Stomach (tissue), 9 donors: Measurements from ENCODE around the gene SPIN3. TPM values are rescaled to one million over a fixed set of nuclear protein-coding genes. Genes with fewer than 3 reads are reported as not detected.

Experiments
- DNase-seq, 2 donors: peaks; one replicate each; pipeline versions ENCODE4 v3.0.0 to v3.0.0-alpha.2; 2013 to 2019
- H3K27ac ChIP-seq, 5 donors: fragments of 200-600 bp in 4 of 5; sonication (generic) in 4 of 5; one replicate each; pipeline ENCODE4 v1.5.1; 2013 to 2019; ENCODE audit warnings: mild to moderate bottlenecking in 1 of 5, moderate library complexity in 1 of 5
- H3K27me3 ChIP-seq, 3 donors: fragments of 200-600 bp; sonication (generic); one replicate each; pipeline ENCODE4 v1.5.1; 2017 to 2019; ENCODE audit warnings: mixed run types in 1 of 3
- H3K36me3 ChIP-seq, 4 donors: fragments of 200-600 bp; sonication (generic); 1 replicate in 3 of 4; 2 replicates in 1 of 4; pipeline ENCODE4 v1.5.1; 2016 to 2019
- H3K4me1 ChIP-seq, 4 donors: fragments of 200-600 bp; sonication (generic); one replicate each; pipeline ENCODE4 v1.5.1; 2016 to 2019
- H3K4me3 ChIP-seq, 4 donors: fragments of 200-600 bp; sonication (generic) in 3 of 4; one replicate each; pipeline ENCODE4 v1.5.1; 2016 to 2019; ENCODE audit warnings: mild to moderate bottlenecking in 1 of 4
- H3K9me3 ChIP-seq, 4 donors: fragments of 200-600 bp; sonication (generic); one replicate each; pipeline ENCODE4 v1.5.1; 2016 to 2019
- EP300 ChIP-seq: sonication (generic); formaldehyde crosslinking; IDR thresholded peaks from one replicate; pipeline ENCODE4 v1.6.1; 2017; ENCODE audit warnings: antibody characterized with exemption
- POLR2A ChIP-seq, 4 donors: fragments of 450-650 bp; IDR thresholded peaks; one replicate each; pipeline ENCODE4 v1.6.1; 2016; ENCODE audit warnings: antibody characterized with exemption in 4 of 4, control low read depth in 2 of 4, mild to moderate bottlenecking in 1 of 4, moderate library complexity in 1 of 4
- POLR2AphosphoS5 ChIP-seq, 3 donors: sonication (generic); formaldehyde crosslinking; IDR thresholded peaks; one replicate each; pipeline ENCODE4 v1.6.1; 2016; ENCODE audit warnings: antibody characterized with exemption in 3 of 3
- WGBS, 5 donors: extraction: QIAGEN DNeasy Blood & Tissue Kit in 3 of 5; methylation state at CpG; one replicate each; pipeline versions ENCODE4 v1.1.5 to v1.1.7; 2013 to 2018; 5-methylcytosine and 5-hydroxymethylcytosine counted together
- intact Hi-C: fragments of 100-400 bp; cut with DNase I; formaldehyde crosslinking; loops from one replicate; pipeline ENCODE4 v1.15.1; 2023; ENCODE audit warnings: low total_unique reads
- polyA plus RNA-seq, 3 donors: library from polyadenylated mRNA; stranded (reverse); fragments of 200-250 nt; gene quantifications; one replicate each; pipeline ENCODE4 v1.2.3, GENCODE V29; 2013
- total RNA-seq, 5 donors: library from RNA; depleted of rRNA; stranded (reverse); fragments of >200 nt; gene quantifications; one replicate each; pipeline versions ENCODE4 v1.1.0 to v1.2.3, GENCODE V29; 2014 to 2016
- TF ChIP-seq, protein P1 (sequence below), 7 experiments: fragments of 450-650 bp in 4 of 7; fragments of 200-600 bp in 3 of 7; sonication (generic) in 3 of 7; IDR thresholded peaks; one replicate each; pipeline ENCODE4 v1.5.1; 2016 to 2019; ENCODE audit warnings: antibody characterized with exemption in 7 of 7, control low read depth in 2 of 7, mild to moderate bottlenecking in 1 of 7
- donor health status: healthy with polysubstance abuse.
- donor health status: Bipolar disorder and iron deficiency.
- donor health status: healthy.

Gene SPIN3
- total and polyA plus RNA-seq, 8 donors, result 1.7 to 48.2 (median 10.6) TPM

DNA sequence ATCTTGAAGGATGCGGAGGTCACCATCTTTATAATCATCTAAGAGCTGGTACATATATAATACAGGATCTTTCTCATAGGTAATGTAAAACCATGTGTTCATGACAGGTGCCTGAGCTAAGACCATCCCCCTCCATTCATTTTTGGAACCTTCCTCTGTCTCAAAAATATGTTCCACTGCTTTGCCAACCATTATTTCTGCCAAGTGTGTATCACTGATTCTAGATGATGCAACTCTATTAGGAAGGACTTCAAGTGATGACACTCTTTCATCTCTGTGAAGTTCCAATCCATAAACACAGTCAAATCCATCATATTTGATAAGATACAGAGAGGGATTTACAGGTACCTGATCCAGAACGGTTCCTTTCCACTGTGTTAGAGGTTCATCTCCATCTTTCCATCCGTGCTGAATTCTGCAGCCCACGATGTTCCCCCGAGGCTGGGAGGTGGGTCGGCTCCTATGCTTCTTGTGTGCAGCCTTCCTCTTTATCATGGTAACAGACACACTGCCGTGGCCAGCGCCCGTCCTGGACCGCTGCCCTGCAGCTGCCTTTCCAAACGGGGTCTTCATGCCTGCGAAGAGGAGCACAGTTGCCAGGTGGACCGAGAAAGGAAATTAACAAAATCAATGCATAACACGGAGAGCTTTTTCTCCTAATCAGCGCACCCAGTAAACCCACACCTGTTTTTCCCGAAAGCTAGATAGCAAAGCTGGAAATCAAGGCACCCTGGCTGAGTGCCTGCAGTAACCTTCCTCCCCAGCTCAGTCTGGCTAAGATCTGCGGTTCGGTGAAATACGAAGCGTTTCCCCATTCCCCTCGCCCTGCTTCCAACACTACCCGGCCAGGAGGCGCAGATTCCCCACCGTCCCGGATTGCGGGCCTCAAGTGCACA is 718 bp downstream of the SPIN3 start:
- H3K27ac ChIP-seq, result peak overlapping the region; percentile 62 to 81 (median 69)
- DNase-seq, result peak in 1 of 2 donors; percentile 16
- 13 to 46% (median 25%) methylated on average over 23 to 26 of the region's 26 CpGs for WGBS, 5 donors

GRCh38 chrX:56987741-56988140 is 7.6 kb downstream of the SPIN3 start:
- H3K36me3 ChIP-seq, result peaks cover 0 to 25% (median 19%) of the 10 kb centered on the region in 4 donors
- H3K4me3 ChIP-seq, result no peak overlapping the region
- intact Hi-C loops, result loop anchor here (10.0 kb wide), 1 partner anchor 223 kb away; no protein-coding TSS in a partner anchor
- peaks cover 0 to 4% (median 2%) of the 10 kb centered on the region in 4 donors for H3K4me1 ChIP-seq
- H3K27ac ChIP-seq, result no peak overlapping the region
- H3K27me3 ChIP-seq, result no peaks in the 10 kb centered on the region
- no peak for TF ChIP-seq POLR2AphosphoS5 (IDR thresholded peaks at IDR 0.05)
- TF ChIP-seq, protein P1, sequence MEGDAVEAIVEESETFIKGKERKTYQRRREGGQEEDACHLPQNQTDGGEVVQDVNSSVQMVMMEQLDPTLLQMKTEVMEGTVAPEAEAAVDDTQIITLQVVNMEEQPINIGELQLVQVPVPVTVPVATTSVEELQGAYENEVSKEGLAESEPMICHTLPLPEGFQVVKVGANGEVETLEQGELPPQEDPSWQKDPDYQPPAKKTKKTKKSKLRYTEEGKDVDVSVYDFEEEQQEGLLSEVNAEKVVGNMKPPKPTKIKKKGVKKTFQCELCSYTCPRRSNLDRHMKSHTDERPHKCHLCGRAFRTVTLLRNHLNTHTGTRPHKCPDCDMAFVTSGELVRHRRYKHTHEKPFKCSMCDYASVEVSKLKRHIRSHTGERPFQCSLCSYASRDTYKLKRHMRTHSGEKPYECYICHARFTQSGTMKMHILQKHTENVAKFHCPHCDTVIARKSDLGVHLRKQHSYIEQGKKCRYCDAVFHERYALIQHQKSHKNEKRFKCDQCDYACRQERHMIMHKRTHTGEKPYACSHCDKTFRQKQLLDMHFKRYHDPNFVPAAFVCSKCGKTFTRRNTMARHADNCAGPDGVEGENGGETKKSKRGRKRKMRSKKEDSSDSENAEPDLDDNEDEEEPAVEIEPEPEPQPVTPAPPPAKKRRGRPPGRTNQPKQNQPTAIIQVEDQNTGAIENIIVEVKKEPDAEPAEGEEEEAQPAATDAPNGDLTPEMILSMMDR (IDR thresholded peaks at IDR 0.05), result no peak
- TF ChIP-seq POLR2A (IDR thresholded peaks at IDR 0.05), result no peak
- TF ChIP-seq EP300, result no peak
- no peaks in the 10 kb centered on the region for H3K9me3 ChIP-seq
- DNase-seq, result no peak
- 80 to 96% (median 95%) methylated on average over 1 of the region's 1 CpG for WGBS, 5 donors

More for the DNA sequence above, 718 bp downstream of the SPIN3 start:
- Histone ChIP-seq H3K4me3 (peak overlapping the region; percentile 51 to 70 (median 62)), H3K9me3 (no peaks in the 10 kb centered on the region), H3K27me3 (peaks cover 0 to 6% (median 0%) of the 10 kb centered on the region in 3 donors), H3K36me3 (peaks cover 0 to 3% (median under 1%) of the 10 kb centered on the region in 4 donors), H3K4me1 (peaks cover 0 to 25% (median 11%) of the 10 kb centered on the region in 4 donors)
- intact Hi-C loops, result no loop called here
- TF ChIP-seq POLR2A (IDR thresholded peaks at IDR 0.05) (no peak), EP300 (no peak), POLR2AphosphoS5 (IDR thresholded peaks at IDR 0.05) (no peak)
- TF ChIP-seq, protein P1 (IDR thresholded peaks at IDR 0.05), result no peak

DNA sequence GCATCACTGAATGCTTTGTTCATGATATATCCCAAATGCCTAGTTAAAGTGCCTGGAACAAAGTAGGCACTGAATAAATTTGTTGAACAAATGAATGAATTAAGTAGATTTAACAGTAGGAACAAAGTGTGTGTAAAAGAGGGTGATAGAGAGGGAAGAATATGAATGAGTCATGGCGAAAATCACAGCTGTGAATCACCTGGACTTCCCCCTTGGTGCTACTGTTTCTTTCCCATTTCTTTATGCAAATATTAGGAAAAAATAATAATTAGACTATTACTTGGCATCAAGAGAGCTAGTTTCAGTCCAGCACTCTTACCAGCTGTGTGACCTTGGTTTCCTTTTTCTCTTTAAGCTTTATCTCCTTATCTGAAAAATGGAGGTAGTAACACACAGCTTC is 9.2 kb downstream of the SPIN3 start:
- Histone ChIP-seq H3K36me3 (peaks cover 0 to 37% (median 31%) of the 10 kb centered on the region in 4 donors), H3K4me1 (no peaks in the 10 kb centered on the region), H3K27ac (no peak overlapping the region), H3K4me3 (no peak overlapping the region), H3K27me3 (no peaks in the 10 kb centered on the region), H3K9me3 (no peaks in the 10 kb centered on the region)
- DNase-seq, result no peak
- intact Hi-C loops, result loop anchor here (10.0 kb wide), 1 partner anchor 221 kb away; no protein-coding TSS in a partner anchor
- TF ChIP-seq POLR2AphosphoS5 (IDR thresholded peaks at IDR 0.05), result no peak
- no peak for TF ChIP-seq EP300
- TF ChIP-seq, protein P1 (IDR thresholded peaks at IDR 0.05), result no peak
- no peak for TF ChIP-seq POLR2A (IDR thresholded peaks at IDR 0.05)
- WGBS, 5 donors, result 61 to 96% (median 69%) methylated on average over 1 of the region's 1 CpG

DNA sequence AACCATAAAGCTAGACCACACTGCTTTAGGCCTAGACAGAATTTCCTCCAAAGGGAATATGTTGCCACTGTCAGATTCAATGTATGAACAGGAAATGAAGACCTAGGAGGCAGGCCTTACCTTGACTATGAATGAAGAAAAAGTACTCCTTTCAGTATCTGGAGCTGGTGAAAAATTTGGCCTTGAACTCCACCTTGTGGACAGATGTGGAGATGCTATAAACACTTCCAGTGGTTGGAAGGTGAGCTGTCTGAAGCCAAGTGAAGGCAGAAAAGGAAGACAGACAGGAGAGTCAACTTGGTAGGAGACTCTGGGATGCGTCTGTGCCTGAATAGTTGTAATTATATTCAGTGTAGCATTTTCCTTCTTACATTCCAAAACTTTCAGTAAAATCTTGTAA is 17.2 kb downstream of the SPIN3 start:
- peaks cover 0 to 36% (median 23%) of the 10 kb centered on the region in 4 donors for H3K36me3 ChIP-seq
- peak in 1 of 2 donors; percentile 69 for DNase-seq
- no peaks in the 10 kb centered on the region for H3K4me1 ChIP-seq
- intact Hi-C loops, result no loop called here
- no peak overlapping the region for H3K27ac ChIP-seq
- no peaks in the 10 kb centered on the region for H3K9me3 ChIP-seq
- TF ChIP-seq POLR2A (IDR thresholded peaks at IDR 0.05) (no peak), POLR2AphosphoS5 (IDR thresholded peaks at IDR 0.05) (no peak), EP300 (no peak)
- TF ChIP-seq, protein P1 (IDR thresholded peaks at IDR 0.05), result peak in 5 of 7 experiments; percentile 26 to 59 (median 53)
- H3K4me3 ChIP-seq, result no peak overlapping the region
- WGBS, 5 donors, result 18 to 69% (median 52%) methylated on average over 1 of the region's 1 CpG
- H3K27me3 ChIP-seq, result no peaks in the 10 kb centered on the region
